HG02623 (cell line): Measurements from ENCODE around the gene NES.

Experiments
- ATAC-seq: cut with Tn5 transposase; IDR thresholded peaks from one replicate; pipeline ENCODE4 v1.9.1; 2021; ENCODE audit warnings: moderate library complexity; ENCODE audit not compliant: unreplicated experiment

The NES gene

DNA sequence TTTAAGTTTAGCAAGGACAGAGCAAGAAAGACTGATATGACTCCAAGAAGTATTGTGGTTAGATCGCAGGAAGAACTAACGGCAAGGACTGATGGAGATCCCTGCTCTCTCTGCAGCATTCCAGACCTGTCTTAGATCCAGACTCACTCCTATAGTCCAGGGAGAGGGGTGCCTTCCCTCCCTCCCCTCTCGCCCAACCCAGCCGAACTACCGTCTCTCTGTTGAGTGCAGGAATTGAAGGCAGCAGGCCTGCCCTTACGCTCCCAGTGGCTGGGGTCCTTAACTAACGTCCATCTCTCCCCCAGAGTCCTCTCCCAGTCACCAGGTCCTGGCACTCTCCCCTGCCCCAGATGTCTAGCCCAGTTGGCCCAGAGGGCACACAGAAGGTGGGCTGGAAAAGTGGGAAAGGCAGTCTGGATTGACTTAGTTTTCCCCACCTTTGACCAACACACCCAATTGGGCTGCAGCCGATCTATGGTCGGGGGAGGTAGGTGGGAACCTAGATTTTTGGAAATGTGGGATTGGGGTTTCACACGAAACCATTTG is 27.0 kb upstream of the NES start:
- no peak for ATAC-seq

DNA sequence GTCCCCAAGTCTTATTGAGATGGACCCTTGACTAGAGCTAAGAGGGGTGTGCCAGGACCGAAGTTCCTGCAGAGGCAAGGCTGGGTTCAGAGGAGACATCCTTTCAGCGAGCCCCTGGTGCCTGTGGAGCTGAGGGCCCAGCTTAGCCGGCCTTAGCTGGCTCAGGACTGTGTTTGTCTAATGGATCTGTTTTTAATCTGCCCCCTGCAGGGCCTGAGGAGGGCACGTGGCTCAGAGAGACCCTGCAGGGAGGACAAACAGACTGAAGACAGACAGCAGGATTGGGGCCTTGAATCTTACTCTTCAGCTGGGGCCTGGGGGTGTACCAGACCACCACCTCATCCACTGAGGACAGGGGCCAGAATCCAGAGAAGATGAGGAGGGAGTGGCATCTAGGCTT is 26.5 kb upstream of the NES start:
- ATAC-seq = no peak

DNA sequence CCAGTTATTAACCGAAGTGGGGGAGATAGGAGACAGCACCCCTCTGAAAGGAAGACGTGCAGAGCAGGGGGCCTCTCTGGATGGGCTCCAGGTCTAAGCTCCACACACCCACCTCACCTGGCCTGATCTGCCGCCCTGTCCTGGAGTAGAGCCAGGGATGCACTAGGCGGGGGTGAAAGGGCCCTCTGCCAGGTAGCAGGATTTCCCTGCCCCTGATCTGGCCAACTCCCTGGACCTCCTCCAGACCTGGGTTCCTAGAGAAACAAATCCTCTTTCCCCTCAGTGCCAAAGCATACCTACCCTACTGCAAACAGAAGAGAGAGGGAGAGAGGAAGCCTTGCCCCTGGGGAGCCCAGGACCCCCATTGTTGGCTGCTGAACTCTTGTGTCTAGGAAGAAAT is 26.1 kb upstream of the NES start:
- no peak for ATAC-seq

DNA sequence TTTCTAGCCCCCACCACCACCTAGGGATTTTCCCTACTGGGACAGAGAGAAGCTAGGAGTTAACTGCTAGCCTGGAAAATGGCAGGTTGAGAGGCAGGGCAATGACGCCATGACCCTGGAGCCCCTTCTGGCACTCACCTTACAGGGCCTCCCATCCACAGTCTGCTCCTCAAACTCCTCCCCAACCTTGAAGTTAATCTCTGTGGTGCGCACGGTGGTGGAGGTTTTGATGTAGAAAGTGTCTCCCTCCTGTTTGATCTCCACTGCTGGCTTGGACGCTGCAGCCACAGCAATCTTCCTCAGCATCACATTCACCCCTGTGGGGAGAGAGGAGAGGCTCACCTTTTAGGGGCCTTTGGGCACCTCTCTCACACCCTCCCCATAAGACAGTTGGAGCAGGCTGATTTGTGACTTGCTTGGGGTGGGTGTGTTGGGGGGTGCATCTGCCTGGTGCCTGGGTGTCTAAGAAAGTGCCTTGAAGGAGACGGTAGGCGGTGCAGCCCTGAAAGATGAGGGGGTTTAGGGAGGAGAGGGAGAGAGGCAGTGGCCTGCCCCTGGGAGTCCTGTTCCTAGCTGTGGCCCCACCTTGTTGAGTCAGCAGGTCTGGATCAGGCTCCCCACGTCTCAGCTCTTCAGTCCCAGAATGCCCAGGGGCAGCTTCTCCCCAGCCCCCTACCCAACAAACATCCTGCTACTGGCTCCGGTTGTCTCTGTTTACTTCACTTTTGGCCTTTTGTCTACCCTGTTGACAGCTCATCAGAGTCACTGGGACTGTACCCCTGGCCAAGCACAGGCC is 23.7 kb upstream of the NES start:
- ATAC-seq = no peak

DNA sequence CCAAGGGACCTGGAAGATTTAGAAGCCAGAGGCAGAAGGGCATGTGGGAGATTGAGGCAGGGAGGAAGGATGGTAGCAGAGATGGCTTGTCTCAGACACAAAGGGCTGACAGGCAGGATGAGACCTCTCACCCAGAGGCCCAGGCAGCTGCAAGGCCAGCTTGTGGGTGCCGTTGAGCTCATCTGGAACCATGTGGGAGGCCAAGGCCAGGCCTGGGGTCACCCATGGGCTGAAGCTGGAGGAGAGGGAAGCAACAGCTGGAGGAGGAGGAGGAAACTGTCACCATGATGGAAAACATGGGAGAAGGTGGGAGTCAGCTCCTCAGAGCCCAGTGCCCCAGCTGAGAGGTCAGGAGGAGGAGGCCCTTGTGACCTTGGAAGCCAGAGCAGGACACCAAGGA is 21.8 kb upstream of the NES start:
- ATAC-seq = no peak

DNA sequence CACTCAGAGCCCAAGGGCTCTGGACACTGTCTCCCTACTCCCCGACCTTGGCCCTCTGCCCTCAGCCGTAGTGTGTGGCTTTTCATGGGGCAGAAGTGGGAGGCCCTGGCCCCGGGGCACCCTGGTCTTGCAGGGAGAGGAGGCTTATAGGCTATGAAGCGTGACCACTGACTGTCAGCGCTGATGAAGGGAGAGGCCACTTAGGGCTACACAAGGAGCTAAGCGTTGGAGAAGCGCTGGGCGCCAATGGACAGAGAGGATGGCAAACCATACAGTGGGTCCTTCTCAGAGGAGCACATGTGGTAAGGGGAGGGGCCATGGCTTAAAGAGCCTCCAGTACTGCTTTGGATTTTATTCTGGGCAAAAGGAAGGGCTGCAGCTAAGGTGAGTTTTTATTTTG is 20.3 kb upstream of the NES start:
- ATAC-seq = no peak

DNA sequence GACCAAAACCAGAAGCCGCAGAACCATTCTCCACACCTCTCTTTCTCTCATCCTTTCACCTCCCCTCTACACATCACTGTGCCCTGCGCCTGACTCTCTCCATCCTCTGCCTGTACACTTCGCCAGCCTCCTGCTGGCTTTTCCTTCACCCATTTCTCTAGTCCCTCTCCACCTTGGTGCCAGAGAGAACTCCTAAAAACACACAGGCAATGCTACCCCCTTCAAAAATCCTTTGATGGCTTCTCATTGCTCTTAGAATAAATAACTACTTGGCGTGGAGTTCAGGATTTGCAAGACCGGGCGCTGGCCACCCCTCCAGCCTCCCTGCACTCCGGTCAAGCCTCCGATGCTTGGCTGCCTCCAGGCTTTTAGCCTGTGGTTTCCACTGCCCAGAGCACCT is 19.5 kb upstream of the NES start:
- ATAC-seq = no peak

DNA sequence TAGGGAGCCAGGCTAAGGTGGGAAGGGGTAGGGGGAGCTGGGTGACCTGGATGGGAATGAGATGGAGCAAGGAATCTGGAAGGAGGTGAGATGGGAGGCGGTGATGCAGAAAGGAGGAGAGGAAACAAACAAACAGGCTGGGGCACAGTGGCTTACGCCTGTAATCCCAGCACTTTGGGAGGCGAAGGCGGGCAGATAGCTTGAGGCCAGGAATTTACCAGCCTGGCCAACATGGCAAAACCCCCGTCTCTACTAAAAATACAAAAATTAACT is 17.4 kb upstream of the NES start:
- no peak for ATAC-seq

DNA sequence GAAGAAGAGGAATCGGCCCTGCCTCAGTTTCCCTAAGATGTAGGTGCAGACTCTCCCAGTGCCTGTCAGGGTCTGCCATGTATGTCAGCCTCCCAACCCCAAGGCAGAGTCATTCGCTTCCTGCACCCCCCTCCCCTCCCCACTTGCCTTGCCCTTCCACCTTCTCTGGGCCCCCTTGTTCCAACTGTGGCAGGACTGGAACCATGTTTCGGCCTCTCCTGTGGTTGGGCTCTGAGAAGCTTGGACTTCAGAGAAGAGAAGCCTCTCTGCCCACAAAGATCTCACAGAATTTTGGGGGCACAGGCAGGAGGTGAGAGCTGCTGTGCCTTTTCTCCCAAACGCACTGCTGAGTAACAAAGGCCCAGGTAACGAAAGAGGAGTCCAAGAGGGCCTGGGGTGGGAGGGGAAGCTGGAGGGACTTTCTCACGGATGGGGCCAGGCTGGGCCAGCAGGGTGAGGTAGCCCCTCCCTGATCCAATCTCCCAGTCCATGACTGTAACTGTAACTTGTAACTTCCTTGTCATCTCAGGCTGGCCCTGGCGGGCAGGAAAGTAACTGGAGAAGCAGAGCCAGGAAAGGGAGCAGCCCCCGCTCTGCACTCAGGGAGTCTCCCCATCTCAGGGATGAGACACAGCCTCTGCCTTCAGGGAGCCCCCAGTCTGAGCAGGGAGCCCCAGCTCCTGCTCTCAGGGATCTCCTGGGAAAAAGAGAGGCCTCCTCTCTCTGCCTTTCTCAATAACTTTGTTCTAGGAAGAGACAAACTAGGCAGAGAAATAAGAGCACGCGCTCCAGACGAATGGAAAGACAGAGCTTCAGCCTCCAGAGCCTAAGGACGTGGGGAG is 16.9 kb upstream of the NES start:
- ATAC-seq = no peak

DNA sequence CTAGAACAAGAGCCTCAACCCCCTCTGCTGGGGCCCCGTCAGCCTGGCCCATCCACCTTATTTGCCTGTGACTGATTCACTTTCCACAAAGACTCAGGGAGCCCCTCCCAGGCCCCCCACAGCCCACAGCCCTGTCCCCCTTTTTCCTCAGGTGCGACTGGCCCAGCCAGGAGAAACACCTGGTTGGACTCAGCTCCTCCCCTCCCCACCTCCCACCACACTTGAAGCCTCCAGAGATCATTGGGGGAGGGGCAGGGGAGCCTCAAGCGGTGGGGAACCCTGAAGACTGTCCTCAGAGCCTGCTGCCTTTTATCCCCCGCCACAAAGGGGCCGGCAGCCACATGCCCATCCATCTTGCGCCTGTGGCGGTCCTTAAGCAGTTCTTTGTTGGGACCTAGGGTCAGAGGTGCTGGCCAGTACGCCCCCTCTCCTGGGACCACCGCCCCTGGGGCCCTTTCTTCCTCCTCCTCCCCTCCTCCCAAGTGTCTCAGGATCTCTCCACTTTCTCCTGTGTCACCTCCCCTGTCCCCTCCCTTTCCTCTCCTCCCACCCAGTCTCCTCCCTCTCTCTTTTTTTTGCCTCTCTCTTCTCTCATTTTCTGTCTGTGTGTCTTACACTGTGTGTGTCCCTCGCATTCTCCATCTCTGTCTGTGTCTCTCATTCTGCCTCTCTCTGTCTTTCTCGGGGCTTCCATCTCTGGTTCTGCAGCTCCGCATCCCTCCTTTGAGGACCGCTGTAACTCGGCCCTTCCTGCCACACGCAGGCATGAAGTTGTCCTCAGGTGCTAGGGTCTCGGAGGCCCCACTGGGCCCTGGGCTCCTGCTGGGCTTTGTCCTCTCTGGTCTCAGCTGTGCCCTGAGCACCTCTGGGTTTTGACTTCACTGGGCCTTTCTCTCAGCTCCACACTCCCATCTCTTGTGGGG is 16.0 kb upstream of the NES start:
- ATAC-seq = no peak

DNA sequence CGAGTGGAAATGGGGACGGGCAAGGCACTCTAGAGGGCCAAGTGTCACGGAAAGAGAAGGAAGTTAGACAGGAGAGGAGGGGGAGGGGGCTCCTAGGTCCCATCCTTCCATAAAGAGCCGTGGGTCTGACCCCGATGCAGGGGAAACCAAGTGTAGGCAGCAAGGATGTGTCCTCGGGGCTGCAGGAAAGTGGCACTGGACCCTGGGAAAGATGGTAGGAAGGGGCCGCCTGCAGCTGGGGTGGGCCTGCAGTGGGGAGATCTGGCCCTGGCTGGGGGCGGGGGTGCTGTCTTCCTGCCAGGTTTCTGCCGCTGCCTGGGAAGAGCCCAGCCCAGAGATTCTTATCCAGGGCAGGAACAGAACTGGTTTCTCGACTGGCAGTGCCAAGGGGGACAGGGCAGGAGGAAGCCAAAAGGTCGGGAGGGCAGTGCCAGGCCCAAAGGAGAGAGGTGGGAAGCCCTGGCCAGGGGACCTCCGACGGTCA is 15.3 kb upstream of the NES start:
- no peak for ATAC-seq

DNA sequence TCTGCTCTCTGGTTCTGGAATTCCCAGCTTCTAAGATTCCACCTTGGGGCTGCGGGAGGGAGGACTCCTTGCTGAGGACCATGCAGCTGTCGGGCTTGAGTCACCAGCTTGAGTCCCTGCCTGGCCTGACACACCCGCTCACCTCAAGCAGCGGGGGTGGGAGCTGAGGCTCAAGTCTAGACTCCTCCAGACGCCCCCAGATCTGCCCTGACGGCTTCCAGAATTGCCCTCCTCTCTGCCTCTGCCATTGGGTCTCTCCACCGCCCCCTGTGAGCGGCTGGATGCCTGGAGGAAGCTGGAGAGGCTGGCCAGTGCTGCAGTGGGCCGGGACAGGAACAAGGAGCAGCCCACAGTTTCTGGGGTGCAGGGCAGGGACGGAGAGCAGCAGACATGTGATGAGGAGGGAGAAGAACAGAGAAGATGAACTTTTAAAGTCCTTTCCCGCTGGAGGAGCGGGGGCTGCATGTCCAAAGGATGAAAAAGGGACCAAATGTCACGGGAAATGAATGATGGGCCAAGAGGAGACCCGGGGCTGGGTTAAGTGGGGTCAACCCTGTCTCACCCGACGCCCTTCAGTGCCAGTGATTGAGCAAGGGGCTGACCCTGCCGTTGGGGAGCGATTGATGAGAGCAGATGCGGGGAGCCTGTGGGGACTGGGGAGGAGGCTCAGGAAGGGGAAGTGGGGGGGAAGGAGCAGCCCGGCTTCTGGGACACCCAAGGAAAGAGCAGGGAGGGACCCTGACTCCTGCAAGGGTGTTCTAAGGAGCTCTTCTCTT is 14.6 kb upstream of the NES start:
- no peak for ATAC-seq

DNA sequence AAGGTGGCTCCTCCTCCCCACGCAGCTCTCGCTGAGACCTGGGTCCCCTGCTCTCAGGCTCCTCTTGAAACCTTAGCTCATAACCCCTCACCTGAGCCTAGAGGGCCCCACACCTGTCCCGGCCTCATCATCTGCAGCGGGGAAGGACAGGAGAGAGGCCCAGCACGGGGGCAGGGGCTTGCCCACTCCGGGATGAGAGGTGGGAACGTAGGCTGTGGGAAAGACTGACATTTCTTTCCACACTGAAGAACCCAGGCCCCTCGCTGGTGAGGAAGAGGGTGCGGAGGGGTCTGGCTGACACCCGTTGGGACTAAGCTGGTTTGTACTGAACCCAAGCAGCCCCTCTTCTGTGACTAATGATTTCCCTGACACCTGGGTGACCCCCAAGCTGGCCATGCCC is 14.0 kb upstream of the NES start:
- no peak for ATAC-seq

DNA sequence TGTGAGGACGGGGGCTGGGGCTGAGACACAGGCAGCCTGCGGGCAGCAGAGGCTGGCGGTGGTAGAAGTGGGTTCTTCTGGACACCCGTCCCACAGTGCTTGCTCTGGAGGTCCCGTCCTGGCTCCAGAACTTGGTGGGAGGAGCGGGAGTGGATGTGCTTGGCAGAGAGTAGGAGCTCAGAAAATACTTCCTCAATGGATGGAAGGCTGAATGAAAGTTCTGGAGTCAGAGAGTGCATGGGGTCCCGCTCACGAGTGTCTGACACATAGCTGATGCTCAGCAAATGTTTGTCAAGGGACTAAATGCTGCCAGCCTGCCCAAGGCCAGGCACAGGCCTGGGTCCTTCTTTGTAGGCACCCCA is 13.4 kb upstream of the NES start:
- no peak for ATAC-seq

DNA sequence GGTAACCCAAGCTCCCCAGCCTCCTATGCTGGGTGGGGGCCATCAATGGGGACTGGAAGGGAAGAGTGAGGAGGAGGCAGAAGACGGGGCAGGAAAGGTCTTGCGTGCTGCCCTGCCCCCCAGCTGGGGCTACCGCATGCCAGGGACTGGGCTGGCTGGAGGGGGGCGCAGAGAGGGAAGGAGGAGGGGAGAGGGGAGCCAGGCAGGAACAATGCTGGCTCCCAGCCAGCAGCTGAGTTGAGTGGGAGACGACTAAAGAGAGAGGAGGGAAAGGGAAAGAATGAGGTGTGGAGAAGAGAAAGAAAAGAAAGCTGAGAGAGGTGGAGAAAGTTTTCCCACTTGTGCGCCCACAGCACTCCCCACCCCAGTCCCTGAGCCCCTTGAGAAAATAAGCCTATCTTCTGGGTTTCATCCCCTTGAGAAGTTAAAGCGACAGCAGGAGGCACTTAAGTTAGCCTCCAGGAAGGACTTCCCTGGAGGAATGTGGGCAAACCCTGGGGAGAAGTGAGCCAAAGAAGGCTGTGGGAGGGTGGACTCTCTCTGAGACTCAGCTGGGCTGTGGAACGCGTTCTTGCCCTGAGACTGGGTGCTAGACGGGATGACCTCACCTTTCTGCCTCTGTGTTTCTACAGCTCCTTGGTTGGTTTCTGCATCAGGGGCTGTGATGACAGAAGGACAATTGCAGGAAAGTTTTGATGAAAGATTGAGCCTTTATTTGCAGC is 12.9 kb upstream of the NES start:
- ATAC-seq = no peak

DNA sequence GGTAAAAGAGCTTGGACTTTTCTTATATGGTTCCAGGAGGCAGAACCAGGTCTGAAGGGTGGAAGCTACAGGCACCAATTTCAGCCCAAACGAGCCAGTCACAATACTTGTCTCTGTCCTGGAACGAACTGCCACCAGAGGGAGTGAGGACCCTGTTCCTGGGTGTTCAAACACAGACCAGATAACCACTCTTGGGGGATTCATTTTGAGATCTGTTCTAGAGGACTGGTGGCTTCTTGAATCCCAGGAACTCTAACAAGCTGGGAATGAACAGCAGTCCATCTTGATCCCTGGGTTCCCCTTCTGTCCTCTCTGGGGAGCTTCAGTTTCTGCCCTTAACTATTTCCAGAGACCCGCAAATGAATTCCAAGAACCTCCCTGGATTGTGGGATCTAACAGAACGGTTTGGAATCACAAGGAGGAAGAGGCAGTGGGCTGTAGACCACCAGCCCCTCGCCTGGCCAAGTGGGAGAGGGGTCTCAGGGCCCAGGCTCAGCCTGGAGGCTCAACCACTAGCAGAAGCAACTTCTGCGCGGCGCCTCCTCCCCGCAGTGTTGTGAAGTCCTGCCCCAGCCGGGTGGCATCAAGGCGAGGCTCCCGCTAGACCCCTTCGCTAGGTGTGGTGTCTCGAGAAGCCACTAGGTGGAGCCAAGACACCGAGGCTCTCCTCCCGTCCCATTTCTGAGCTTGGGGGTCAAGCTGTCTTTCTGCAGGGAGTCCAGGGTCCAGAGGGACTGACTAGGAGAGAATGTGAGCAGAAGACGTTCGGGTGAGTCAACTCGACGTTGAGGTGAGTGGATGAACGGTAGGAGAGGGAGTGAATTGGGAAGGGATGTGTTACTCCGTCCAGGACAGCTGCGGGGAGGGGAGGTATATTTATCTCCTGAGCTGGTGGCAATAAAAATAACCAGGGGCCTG is 12.1 kb upstream of the NES start:
- ATAC-seq = no peak

DNA sequence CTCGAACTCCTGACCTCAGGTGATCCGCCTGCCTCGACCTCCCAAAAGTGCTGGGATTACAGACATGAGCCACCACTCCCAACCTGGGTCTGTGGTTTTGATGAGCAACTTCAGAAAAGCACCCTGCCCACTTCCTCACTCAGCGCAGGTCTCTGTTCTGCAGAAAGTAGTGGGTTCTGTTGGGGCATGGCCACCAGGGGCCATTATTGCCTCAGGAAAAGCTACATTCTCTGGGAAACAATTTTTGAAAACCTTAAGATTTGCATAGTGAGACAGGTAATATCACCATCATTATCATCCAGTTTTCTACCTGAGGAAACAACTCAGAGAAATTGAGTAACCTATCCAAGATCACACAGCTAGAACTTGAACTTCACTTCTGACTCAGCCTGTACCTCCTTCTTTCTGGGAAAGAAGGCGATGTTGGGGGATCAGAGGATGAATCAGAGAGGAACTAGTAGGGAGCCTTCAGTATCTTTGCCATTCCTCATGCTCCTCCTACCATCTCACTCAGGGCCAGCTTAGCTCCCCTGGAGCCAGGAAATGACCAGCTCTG is 7.1 kb upstream of the NES start:
- ATAC-seq = no peak

DNA sequence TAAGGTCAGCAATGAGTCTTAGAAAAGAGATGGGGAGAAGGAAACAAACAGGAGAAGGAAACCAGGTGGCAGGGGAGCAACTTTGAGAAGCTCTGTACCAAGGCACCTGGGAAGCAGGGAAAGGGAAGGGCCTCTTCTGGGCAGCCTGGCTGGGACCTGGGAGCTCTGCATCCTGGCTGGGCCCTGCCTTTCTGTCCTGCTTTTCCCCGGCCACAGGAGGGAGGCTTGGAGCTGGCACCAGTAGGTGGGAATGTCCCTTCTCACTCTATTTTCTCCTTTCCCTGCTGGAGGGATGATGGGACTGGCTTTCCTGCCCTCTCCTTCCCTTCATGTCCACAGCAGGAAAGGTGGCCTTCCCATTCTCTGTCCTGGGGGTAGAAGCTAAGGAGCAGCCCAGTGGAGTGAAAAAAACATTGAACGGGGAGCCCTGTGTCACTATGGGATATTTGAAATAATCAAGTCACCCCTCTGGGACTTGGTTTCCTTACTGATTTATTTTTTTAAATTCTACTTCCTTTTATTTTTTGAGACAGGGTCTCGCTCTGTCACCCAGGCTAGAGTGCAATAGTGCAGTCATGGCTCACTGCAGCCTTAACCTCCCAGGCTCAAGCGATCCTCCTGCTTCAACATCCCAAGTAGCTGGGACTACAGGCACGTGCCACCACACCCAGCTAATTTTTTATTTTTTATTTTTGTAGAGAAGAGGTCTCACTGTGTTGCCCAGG is 5.1 kb upstream of the NES start:
- ATAC-seq = no peak
